Measurements from ENCODE around the gene KCNQ2.
"Not testable (repeated sequence)": the region's sequence is repeated elsewhere in the genome, so short reads cannot be mapped to it uniquely, and the experiment has no call there.

Gene KCNQ2

DNA sequence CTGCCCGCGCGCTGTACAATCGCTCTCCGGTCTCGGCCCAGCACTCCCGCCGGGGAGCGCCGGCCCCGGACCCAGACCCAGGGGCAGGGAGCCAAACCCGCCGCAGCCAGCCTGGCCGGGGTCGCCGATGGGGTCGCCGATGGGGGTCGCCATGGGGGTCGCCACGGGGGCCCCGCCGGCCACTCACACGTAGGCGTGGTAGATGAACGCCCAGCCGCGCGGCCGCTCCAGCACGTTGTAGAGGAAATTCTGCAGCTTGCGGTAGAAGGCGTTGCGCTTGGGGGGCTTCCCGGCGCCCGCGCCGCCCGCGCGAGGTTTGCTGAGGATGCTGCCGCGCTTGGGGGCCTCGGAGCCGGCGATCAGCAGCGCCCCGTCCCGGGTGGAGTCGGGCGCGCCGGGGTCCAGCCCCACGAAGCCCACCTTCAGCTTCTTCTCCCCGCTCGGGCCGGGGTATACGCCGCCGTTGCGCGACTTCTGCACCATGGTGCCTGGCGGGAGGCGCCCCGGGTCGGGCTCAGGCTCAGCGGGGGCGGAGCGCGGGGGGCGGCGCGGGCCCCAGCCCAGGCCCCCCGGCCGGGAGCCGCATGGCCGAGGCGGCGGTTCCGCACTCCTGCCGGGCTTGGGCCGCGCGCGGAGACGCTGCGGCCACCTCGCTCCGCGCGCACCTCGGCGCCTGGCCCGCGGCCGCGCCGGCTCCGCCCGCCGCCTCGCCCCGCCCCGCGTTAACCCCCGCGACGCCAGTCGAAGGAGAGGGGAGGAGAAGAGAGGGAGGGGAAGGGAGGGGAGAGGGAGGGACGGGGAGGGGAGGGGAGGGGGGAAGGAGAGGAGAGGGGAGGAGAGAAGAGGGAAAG lies at the start of gene KCNQ2:
KCNQ2 (minus strand) TSS at position 675 of the 851 bp plus-strand sequence; CDS start at position 483, 192 bp downstream.
- DNase-seq, result no peak

DNA sequence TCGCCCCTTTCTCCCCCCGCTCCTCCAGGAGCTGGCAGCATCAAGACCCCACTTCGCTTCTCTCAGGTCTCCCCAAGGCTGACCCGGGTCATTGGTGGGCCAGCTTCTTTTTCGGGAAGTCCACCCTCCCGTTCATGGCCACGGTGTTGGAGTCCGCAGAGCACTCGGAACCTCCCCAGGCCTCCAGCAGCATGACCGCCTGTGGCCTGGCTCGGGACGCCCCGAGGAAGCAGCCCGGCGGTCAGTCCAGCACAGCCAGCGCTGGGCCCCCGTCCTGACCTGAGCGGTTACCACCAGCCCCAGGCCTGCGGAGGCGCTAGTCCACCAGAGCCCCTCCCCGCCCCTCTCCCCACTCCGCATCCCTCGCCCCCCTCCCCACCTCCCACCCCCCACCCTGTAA lies 49.1 kb upstream of the KCNQ2 start:
- DNase-seq, result peak; percentile 19

DNA sequence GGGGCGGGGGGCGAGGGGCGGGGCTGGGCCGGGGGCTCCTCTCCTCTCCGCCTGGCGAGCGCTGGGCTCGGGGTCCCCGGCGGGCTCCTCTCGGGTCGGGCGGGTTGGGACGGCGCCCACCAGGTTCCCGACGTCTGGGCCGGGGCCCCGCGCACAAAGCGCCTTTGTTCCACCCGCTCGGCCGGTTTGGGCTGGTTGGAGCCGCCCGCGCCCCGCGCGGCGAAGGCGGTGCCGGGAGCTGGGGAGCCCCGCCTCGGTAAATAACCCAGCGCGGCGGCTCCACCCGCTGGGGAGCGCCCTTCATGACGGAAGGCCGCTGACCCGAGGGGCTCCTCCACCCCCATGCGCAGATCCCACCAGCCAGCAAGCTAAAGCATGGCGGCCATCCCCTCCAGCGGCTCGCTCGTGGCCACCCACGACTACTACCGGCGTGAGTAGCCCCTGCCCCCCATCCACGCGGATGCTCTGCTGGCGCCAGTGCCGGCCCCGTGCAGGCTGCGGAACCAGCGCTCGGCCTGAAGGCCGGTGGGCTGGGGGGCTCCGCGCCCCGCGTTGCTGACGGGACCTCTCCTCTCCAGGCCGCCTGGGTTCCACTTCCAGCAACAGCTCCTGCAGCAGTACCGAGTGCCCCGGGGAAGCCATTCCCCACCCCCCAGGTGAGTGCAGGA lies 48.6 kb upstream of the KCNQ2 start:
- DNase-seq, result peak; percentile 68

DNA sequence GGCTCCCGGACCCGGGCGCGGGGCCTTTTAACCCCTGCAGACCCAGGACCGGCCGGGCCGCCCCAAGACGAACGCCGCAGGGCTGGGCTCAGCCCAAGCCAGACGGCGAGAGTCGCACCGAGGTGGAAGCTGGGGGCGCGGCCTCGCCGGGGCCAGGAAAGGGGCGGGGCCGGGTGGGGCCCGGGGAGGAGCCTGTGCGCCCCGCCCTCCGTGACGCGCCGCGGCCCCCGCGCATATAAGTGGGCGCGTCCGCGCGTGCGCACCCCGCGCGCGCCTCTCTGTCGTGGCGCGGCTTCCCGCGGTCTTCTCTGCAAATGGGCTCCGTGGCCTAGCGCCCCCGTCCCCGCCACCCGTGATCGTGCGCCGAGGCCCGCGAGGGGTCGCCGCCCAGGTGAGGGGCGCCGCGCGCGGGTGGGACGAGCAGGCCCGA lies 48.1 kb upstream of the KCNQ2 start, which contains the start of gene PPDPF:
PPDPF (plus strand) TSS at position 262 of the 430 bp plus-strand sequence. CDS start 544 bp downstream, outside the sequence.
- DNase-seq, result peak; percentile 82

DNA sequence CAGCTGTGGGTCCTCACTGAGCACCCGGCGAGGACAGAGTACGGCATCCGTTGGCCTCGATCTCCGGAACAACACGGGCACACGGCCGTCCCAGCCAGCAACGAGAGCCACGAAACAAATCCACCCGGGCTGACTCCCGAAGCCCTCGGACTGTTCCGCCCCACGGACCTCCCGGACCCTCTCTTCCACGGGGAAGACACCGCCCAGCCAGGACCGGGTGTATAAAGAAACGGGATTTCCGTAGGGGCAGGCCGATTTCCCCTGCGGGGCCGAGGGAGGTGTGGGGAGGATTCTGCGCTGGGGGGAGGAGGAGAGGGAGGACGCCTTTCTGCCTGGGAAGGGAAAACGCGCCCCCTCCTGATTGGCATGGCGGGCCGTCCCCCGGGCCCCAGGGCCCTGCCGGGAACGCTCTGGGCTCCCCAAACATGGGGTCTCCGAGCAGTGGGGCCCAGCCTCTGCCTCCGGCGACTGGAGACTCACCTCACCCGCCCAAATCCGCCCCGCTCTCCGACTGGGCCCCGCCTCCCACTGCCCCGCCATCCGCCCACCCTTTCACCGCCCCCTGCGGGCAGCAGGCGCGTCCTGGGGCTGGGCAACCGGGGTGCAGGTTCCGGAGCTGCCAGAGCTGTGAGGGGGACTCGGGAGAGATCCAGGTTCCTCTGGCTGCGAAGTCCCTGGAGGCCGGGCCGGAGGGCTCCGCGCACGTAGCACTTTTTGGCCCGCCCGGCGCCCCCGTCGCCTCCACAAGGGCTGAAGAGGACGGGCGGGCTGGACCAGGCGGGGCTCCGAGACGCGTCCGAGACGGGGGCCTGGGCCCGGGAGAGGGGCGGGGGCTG lies 47.4 kb upstream of the KCNQ2 start:
- peak; percentile 69 for DNase-seq

DNA sequence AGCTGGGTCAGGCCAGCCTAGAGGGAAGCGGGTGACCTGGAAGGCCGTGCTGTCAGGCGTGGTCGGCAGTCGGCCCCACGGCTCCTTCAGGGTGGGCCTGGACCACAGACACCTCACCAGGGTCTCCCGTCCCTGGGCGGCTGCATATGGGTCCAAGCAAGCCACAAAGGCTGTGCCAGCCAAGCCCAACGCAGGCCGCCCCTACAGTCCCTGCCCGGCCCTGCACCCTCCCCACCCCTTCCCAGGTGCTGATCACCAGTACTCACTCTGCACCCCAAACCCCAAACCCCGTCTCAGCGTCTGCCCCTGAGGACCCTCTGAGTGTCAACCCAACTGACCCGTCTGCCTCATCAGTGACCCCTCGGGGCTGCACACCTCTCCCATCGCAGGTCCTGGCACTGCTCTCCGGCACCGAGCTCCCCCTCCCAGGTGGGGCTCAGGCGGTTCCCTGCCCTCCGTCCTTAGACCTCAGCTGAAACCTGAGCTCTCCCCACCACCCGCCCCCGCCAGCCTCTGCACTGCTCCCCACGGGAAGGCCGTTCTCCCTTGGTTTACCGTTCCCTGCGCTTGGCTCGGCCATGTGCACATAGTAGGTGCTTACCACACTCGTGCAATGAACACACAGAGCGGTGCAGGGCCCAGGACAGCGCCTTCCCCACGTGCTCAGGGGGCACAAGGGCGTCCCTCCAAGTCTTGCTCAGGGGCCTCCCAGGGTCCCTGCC lies 46.7 kb upstream of the KCNQ2 start:
- peak; percentile 16 for DNase-seq

DNA sequence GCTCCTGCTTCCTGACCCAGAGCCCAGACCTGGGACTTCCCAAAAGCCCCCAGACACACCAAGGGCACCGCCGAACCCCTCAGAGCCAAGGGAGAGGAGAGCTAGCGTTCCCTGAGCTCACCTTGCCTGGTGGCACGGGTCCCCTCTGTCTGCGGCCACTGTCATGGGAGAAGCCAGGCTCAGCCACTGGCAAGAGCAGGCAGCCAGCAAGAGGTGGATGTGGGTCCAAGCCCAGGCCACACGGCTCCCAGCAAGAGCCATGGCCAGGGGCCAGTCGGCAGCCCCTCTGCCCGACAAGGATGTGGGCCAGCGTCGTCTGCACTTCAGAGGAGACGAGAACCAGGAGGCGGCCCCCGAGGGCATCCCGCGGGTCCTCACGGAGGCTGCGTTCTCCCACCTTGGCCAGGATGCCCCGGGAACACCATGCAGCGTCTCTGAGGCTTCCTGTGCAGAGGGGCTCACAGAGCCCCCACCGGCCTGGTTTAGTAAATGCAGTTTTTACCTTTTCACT lies 46.0 kb upstream of the KCNQ2 start:
- DNase-seq, result peak; percentile 14

DNA sequence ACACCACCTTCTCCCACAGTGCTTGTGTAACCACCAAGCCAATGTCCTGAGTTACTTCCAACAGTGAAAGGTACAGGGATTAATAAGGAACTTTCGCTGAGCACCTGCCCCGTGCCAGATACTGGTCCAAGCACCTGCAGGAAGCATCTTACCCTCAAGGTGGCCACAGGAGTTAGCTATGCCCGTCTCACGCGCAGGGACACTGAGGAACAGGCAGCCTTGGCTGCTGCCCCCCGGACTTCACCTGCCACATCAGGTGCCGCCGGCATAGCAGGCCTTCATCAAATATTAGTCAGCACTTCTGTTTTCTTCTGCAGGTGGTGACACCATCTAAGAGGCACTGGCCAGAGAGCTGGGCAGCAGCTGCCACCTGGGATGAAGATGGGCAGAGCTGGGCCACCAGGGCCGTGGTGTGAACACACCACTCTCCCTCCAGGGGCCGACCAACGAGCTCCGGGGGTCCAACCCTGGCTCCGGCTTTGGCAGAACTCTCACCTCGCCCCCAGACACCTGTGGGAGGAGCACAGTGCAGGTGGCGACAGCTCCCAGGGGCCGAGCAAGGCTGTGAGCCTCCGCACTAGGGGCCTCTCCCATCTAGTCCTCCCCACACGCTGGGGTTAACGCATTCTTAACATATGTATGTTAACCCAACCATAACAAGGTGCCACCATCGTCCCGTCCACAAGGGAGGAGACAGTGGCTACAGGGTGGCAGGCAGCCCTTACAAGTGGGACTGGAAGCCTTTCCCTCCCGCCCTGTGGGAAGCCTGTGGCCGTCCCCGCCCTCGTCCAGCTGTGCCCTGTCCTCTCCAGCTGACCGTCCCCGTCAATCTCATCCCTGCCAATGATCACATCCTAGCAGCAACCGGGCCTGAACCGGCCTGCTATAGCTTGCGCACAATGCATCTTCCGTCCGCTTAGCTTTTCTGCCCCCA lies 45.2 kb upstream of the KCNQ2 start:
- no peak for DNase-seq

DNA sequence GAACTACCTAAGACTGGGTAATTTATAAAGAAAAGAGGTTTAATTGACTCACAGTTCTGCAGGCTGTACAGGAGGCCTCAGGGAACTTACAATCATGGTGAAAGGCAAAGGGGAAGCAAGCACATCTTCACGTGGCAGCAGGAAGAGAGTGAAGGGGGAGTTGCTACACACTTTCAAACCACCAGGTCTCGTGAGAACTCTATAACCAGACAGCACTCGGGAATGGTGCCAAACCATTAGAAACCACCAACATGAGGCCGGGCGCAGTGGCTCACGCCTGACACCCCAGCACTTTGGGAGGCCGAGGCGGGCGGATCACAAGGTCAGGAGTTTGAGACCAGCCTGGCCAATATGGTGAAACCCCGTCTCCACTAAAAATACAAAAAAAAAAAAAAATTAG lies 42.1 kb upstream of the KCNQ2 start:
- DNase-seq, result not testable (repeated sequence)

DNA sequence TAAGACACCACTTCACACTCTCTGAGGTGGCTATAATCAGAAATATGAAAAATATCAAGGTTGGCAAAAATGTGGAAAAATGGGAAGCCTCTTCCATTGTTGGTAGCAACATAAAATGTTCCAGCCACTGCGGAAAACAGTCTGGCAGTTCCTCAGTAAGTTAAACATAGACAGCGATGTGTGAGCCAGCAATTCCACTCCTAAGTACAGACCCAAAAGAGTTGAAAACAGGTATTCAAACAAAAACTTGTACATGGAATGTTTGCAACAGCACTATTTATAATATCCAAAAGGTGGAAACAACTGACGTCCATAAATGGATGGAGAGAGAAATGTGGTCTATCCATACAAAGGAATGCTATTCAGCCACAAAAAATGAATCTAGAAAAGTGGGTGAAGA lies 40.8 kb upstream of the KCNQ2 start:
- DNase-seq, result no peak

DNA sequence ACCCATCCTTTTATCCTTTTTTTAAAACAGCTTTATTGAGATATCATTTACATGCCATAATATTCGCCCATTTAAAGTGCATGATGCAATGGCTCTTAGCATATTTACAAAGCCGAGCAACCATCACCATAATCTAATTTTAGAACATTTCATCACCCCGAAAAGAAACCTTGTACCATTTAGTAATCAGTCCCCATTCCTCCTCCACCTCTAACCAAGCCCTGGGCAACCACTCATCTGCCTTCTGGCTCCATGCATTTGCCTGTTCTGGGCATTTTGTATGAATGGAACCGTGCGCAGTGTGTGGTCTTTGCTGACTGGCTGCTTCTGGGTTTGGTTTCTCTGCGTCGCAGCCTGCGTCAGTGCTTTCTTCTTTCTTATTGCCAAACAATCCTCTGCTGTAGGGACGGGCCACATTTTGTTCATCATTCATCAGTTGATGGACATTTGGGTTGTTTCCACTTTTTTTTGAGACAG lies 36.7 kb upstream of the KCNQ2 start:
- DNase-seq, result no peak

DNA sequence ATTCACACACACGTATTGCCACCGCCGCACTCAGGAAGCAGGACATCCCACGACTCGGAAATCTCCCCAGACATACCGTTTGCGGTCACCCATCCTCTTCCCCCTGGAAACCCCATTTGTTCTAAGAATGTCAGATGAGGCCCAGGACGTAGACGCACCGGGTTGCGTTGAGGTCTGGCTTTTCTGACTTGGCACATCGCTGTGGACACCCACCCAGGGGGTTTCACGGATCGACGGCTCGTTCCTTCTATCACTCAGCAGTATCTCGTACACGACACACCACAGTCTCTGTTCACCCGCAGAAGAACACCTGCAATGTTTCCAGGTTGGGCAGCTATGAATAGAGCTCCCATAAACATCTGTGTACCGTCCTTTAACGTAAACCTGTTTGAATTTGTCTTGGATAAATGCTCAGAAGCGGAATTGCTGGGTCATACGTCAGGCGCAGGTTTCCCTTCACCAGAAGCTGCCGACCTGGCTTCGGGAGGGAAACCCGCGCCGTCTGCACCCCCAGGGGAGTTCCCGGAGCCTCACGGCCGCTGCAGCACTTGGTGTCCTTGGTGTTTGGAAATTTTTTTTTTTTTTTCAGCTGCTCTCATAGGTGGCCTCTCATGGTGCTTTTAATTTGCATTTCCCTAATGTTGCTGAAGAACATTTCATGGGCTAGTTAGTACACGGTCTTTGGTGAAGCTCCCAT lies 35.8 kb upstream of the KCNQ2 start:
- no peak for DNase-seq

DNA sequence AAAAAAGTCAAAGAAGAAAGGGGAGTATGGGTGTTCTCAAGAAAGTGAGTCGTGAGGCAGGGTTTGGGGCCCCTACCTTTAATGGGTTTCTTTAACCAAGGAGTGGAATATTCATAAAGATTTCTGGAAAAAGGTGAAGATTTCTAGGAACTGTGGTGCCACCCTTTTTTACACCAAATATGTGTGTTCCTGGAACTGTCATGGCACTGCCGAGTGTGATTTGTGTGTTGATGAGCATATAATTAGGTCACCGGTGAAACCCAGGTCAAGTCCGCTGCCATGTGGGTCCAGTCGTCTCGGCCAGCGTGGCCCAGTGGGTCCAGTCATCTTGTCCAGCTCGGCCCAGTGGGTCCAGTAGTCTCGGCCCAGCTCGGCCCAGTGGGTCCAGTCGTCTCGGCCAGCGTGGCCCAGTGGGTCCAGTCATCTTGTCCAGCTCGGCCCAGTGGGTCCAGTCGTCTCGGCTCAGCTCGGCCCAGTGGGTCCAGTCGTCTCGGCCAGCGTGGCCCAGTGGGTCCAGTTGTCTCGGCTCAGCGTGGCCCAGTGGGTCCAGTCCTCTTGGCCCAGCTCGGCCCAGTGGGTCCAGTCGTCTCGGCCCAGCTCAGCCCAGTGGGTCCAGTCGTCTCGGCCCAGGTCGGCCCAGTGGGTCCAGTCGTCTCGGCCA lies 34.8 kb upstream of the KCNQ2 start:
- DNase-seq, result no peak

DNA sequence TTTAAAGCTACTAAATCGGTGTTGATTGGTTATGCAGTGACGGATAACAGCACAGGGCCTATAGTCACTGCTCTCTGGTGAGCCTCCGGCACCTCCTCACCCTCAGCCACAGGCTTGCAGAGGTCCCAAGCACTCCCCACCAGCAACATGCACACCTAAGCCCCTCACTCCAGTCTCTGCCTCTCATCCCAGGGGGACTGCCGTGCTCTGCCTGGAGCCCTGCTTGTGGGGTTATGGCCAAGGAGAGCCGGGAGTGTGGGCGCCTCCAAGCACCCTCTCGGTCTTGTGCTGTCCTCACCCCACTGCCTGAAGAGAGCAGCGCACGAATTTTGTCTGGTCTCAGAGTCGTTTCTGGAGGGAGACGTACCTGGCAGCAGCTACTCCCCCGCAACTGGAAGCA lies 33.3 kb upstream of the KCNQ2 start:
- DNase-seq, result no peak

DNA sequence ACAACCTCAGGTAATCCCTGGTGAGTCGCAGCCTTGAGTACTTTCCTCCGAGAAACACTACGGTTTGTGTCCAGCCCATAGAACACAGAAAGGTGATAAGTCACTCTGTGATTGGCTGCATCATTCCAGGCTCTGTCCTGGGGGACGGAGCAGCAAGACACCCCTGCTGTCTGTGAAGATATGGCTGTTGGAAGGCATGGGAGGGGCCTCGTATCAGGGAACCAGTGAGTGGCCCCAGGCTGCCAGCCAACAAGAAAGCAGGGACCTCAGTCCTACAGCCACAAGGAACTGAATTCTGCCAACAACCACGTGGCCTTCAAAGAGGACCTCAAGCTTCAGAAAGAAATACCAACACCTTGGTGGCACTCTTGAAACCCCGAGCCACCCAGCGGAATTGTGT lies 32.8 kb upstream of the KCNQ2 start:
- no peak for DNase-seq

DNA sequence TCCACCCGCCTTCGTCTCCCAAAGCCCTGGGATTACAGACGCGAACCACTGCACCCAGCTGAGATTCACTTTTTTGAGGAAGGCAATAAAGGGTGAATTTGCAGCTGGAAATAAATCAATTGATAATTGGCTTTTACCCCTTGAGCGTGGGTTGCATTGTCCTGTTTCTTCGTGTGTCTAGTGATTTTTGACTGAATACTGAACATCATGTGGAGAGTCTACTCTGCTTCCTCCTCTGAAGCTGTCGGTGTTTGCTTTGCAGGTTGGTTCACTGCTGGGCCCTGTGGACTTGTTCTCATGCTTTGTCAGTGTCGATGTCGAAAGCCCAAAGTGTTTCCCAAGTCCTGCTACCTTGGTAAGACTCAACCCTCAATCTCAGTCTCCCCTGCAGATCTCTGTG lies 32.2 kb upstream of the KCNQ2 start:
- no peak for DNase-seq

DNA sequence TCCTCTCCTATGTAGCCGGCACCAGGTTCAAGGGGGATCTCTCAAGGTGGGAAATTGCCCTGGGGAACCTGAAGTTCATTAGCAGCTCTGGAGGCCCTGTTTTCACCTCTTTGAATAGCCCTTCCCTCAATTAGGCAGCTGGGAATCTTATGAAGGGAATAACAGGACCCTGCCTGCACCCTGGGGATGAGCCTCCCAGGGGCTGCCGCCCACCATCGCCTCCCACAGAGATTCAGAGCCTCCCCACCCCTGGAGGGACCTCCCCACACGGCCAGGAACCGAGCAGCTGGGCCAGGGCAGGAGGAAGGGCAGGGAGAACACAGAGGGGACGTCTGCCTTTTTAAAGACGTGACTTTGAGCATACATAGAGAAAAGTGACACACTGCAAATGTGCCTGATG lies 31.1 kb upstream of the KCNQ2 start:
- DNase-seq, result no peak

DNA sequence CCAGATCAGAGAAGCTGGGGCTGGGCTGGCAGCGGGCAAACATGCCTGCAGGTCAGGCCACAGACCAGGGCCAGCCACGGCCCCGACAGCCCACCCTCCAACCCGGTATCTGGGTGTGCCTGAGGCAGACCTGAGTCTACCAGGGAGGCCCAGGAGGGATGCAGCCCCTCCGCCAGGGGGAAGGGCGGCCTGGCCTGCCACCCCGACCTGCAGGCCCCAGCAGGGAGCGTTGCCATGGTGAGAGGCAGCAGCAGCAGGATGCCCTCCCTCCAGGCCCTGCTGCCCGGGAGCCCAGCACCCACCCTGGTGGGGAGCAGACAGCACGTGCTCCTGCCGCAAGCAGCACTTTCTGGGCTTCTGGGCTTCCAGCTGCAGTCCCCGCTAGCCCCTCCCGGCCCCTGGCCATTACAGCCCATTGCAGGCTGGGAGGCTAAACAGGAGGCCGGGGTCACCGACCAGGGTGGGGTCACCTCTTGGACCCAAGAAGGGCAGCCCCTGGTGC lies 30.3 kb upstream of the KCNQ2 start:
- no peak for DNase-seq

DNA sequence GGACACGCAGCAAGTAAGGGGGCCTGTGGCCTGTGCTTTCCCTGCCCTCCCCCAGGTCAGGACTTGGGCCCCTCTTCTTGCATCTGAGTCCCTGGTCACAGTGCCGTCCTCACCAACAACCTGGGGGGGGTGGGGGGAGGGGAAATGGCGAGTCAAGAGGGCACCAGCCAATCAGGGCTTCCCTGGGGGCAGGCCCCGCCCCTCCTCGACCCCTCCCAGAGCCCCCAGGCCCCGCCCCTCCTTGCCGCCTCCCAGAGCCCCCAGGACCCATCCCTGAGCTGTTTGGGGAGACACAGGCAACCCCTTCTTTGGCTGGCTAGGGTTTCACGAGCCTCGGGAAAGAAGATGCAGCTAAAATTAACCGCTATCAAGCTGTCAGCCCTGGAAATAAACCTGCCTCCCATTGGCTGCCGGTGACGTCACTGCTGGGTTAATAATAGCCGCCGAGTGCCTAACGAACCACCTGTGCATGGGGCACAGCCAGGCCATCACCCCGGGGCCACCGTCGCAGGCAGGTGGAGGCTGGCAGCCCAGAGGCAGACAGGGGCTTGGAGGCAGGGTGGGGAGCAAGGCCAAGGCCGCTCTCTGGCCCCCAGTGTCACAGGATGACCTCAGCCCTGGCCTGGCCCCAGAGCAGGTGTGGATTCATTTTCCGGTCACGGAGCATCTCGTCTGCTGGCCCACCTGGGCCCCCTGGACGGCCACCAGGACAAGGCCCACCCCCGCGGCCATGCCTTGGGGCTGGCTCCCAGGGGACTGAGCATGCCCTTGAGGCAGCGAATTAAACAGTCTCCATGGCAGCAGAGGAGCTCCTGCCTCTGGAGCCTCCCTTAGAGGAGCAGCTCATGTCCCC lies 29.6 kb upstream of the KCNQ2 start:
- no peak for DNase-seq
